H1 (cell line): Measurements from ENCODE around the gene EPS8. TPM values are rescaled to one million over a fixed set of nuclear protein-coding genes. Genes with fewer than 3 reads are reported as not detected.

Source experiments
- CTCF ChIA-PET: fragments of 300-600 bp; sonication (Branson Sonifier 250); formaldehyde crosslinking; loops from one replicate; lab custom pipeline; 2021; ENCODE audit not compliant: partially characterized antibody; lab: Charles Lee
- POLR2A ChIA-PET: fragments of 300-600 bp; sonication (Branson Sonifier 250); formaldehyde crosslinking; loops from one replicate; lab custom pipeline; 2021; ENCODE audit warnings: inconsistent platforms; ENCODE audit not compliant: partially characterized antibody; lab: Charles Lee
- DNase-seq, 2 experiments: peaks; one replicate each; pipeline versions ENCODE4 v3.0.0 to v3.0.0-alpha.2; 2010 to 2022; ENCODE audit warnings: low spot score in 2 of 2, low read depth in 1 of 2, mixed read lengths in 1 of 2
- FAIRE-seq: peaks from 2 replicates; lab custom pipeline; 2011; peaks lifted over from hg19 to GRCh38; lab: Jason Lieb, UNC
- H2AFZ ChIP-seq: 2 replicates; pipeline ENCODE4 v1.8.1; 2012; ENCODE audit warnings: low read length, inconsistent platforms
- H2AK5ac ChIP-seq: 2 replicates; pipeline ENCODE4 v1.6.1; 2013; ENCODE audit warnings: low read depth, low read length
- H2BK120ac ChIP-seq: replicated peaks from 2 replicates; pipeline ENCODE3; 2013; ENCODE audit warnings: low read depth, low read length, inconsistent platforms
- H2BK12ac ChIP-seq: 2 replicates; pipeline ENCODE4 v1.6.1; 2013; ENCODE audit warnings: low read depth, low read length
- H2BK15ac ChIP-seq: 2 replicates; pipeline ENCODE4 v1.6.1; 2013; ENCODE audit warnings: low read length
- H2BK20ac ChIP-seq: 2 replicates; pipeline ENCODE4 v1.6.1; 2013; ENCODE audit warnings: low read length
- H2BK5ac ChIP-seq: 2 replicates; pipeline ENCODE4 v1.6.1; 2013; ENCODE audit warnings: low read depth, low read length
- H3K14ac ChIP-seq: 2 replicates; pipeline ENCODE4 v1.6.1; 2013; ENCODE audit warnings: inconsistent platforms; ENCODE audit not compliant: insufficient read length
- H3K18ac ChIP-seq: 2 replicates; pipeline ENCODE4 v1.6.1; 2013; ENCODE audit warnings: low read length; ENCODE audit errors: extremely low read depth
- H3K23ac ChIP-seq: 2 replicates; pipeline ENCODE4 v1.6.1; 2013; ENCODE audit warnings: inconsistent platforms; ENCODE audit not compliant: insufficient read length
- H3K23me2 ChIP-seq: 2 replicates; pipeline ENCODE4 v1.6.1; 2013; ENCODE audit warnings: low read depth, low read length
- H3K27ac ChIP-seq: 2 replicates; pipeline ENCODE4 v1.6.1; 2011; ENCODE audit warnings: low read depth, low read length, inconsistent platforms
- H3K27me3 ChIP-seq, 4 experiments: replicated peaks in 1 of 4; 1 replicate in 1 of 4; 2 replicates in 3 of 4; pipeline versions ENCODE4 v1.6.1 to v1.8.1; 2011 to 2013; ENCODE audit warnings: low read length in 3 of 4, mild to moderate bottlenecking in 3 of 4, inconsistent platforms in 2 of 4, mixed read lengths in 2 of 4, moderate library complexity in 1 of 4; ENCODE audit not compliant: control insufficient read depth in 3 of 4, insufficient read depth in 3 of 4; ENCODE audit errors: extremely low read depth in 1 of 4
- H3K36me3 ChIP-seq, 4 experiments: 2 replicates each; pipeline versions ENCODE4 v1.6.1 to v1.8.1; 2011 to 2013; ENCODE audit warnings: mild to moderate bottlenecking in 4 of 4, low read length in 3 of 4, moderate library complexity in 2 of 4, control low read depth in 1 of 4, inconsistent platforms in 1 of 4; ENCODE audit not compliant: insufficient read depth in 4 of 4, control insufficient read depth in 2 of 4
- H3K4ac ChIP-seq: replicated peaks from 2 replicates; pipeline ENCODE3; 2013; ENCODE audit warnings: low read length, low read depth, mixed read lengths, inconsistent platforms; ENCODE audit not compliant: insufficient read length
- H3K4me1 ChIP-seq, 4 experiments: replicated peaks in 1 of 4; 1 replicate in 1 of 4; 2 replicates in 3 of 4; pipeline versions ENCODE4 v1.6.1 to v1.8.1; 2011 to 2013; ENCODE audit warnings: low read length in 3 of 4, inconsistent platforms in 2 of 4, mixed read lengths in 1 of 4; ENCODE audit not compliant: insufficient read depth in 4 of 4, control insufficient read depth in 3 of 4
- H3K4me2 ChIP-seq, 2 experiments: 2 replicates each; pipeline versions ENCODE4 v1.6.1 to v1.8.1; 2011 to 2013; ENCODE audit warnings: low read depth in 2 of 2, low read length in 2 of 2, control low read depth in 1 of 2, inconsistent platforms in 1 of 2, mild to moderate bottlenecking in 1 of 2; ENCODE audit not compliant: insufficient read depth in 1 of 2
- H3K4me3 ChIP-seq, 4 experiments: fragments of 200-600, 300-600 bp in 1 of 4; sonication (generic), shearing (Covaris generic), sonication (Bioruptor Twin) in 1 of 4; 2 replicates each; pipeline versions ENCODE4 v1.5.1 to v1.8.1; 2011 to 2016; ENCODE audit warnings: low read length in 4 of 4, low read depth in 3 of 4, control low read depth in 2 of 4, inconsistent platforms in 2 of 4, mild to moderate bottlenecking in 2 of 4, mixed read lengths in 1 of 4, moderate library complexity in 1 of 4; ENCODE audit not compliant: insufficient read depth in 2 of 4; ENCODE audit errors: extremely low read depth in 1 of 4
- H3K56ac ChIP-seq: replicated peaks from 2 replicates; pipeline ENCODE3; 2013; ENCODE audit warnings: low read depth, mild to moderate bottlenecking, mixed read lengths, low read length, inconsistent platforms; ENCODE audit not compliant: insufficient read length
- H3K79me1 ChIP-seq: 2 replicates; pipeline ENCODE4 v1.6.1; 2013; ENCODE audit warnings: low read depth, low read length, control low read depth
- H3K79me2 ChIP-seq, 2 experiments: 2 replicates each; pipeline versions ENCODE4 v1.6.1 to v1.8.1; 2012 to 2013; ENCODE audit warnings: low read length in 2 of 2, mild to moderate bottlenecking in 2 of 2, inconsistent platforms in 1 of 2; ENCODE audit not compliant: insufficient read depth in 2 of 2, control insufficient read depth in 1 of 2
- H3K9ac ChIP-seq, 4 experiments: replicated peaks in 1 of 4; 1 replicate in 1 of 4; 2 replicates in 3 of 4; pipeline versions ENCODE4 v1.6.1 to v1.8.1; 2011 to 2013; ENCODE audit warnings: low read depth in 3 of 4, low read length in 3 of 4, control low read depth in 2 of 4, mild to moderate bottlenecking in 2 of 4, moderate library complexity in 2 of 4, inconsistent platforms in 1 of 4; ENCODE audit errors: extremely low read depth in 1 of 4
- H3K9me3 ChIP-seq, 2 experiments: 2 replicates each; pipeline versions ENCODE4 v1.6.1 to v1.8.1; 2012 to 2013; ENCODE audit warnings: mild to moderate bottlenecking in 2 of 2, moderate library complexity in 2 of 2, control low read depth in 1 of 2, inconsistent platforms in 1 of 2, low read depth in 1 of 2, low read length in 1 of 2, mixed read lengths in 1 of 2; ENCODE audit not compliant: insufficient read depth in 2 of 2
- H4K20me1 ChIP-seq, 2 experiments: replicated peaks in 1 of 2; 2 replicates each; pipeline versions ENCODE3 to v1.8.1; 2011 to 2013; ENCODE audit warnings: inconsistent platforms in 2 of 2, low read length in 2 of 2, mild to moderate bottlenecking in 1 of 2; ENCODE audit not compliant: insufficient read depth in 2 of 2, control insufficient read depth in 1 of 2
- H4K5ac ChIP-seq: 2 replicates; pipeline ENCODE4 v1.6.1; 2013; ENCODE audit warnings: low read length, low read depth, mixed read lengths, inconsistent platforms; ENCODE audit not compliant: insufficient read length
- H4K8ac ChIP-seq: 2 replicates; pipeline ENCODE4 v1.8.0; 2013; ENCODE audit warnings: mild to moderate bottlenecking, moderate library complexity, low read length, inconsistent platforms; ENCODE audit not compliant: insufficient read depth; ENCODE audit errors: extremely low read depth
- H4K91ac ChIP-seq: replicated peaks from 2 replicates; pipeline ENCODE3; 2013; ENCODE audit warnings: low read length, mixed read lengths, inconsistent platforms; ENCODE audit not compliant: insufficient read length
- CBX5 ChIP-seq: fragments of 300-800, 300-1000 bp; sonication (generic); IDR thresholded peaks from 2 replicates; pipeline ENCODE4 v1.7.1; 2016; ENCODE audit warnings: antibody characterized with exemption, low read length, low read depth
- CHD1 ChIP-seq: IDR thresholded peaks from 2 replicates; pipeline ENCODE4 v1.6.1; 2012; ENCODE audit warnings: low read depth, low read length, improper control_type of control experiment
- CHD2 ChIP-seq: IDR thresholded peaks from 2 replicates; pipeline ENCODE4 v1.6.1; 2012; ENCODE audit warnings: low read length, improper control_type of control experiment
- GABPA ChIP-seq: IDR thresholded peaks from 2 replicates; pipeline ENCODE4 v1.6.1; 2011; ENCODE audit warnings: mild to moderate bottlenecking, low read length, moderate library complexity, borderline replicate concordance; ENCODE audit not compliant: insufficient read depth
- GTF2F1 ChIP-seq: IDR thresholded peaks from 2 replicates; pipeline ENCODE4 v1.6.1; 2012; ENCODE audit warnings: low read depth, low read length, improper control_type of control experiment, borderline replicate concordance
- KDM1A ChIP-seq: fragments of 200-600, 300-600 bp; sonication (generic); IDR thresholded peaks from 2 replicates; pipeline ENCODE4 v1.7.1; 2016; ENCODE audit warnings: mild to moderate bottlenecking, low read length, borderline replicate concordance
- KDM4A ChIP-seq: IDR thresholded peaks from one replicate; pipeline ENCODE4 v1.7.1; 2012; ENCODE audit warnings: low read depth, mild to moderate bottlenecking, moderate library complexity, low read length, inconsistent platforms; ENCODE audit not compliant: severe bottlenecking
- PHF8 ChIP-seq: fragments of 200-600 bp; sonication (generic); conservative IDR thresholded peaks from 2 replicates; pipeline ENCODE4 v1.7.1; 2012; ENCODE audit warnings: low read depth, mild to moderate bottlenecking, inconsistent platforms, low read length, moderate library complexity
- SIX5 ChIP-seq: IDR thresholded peaks from 2 replicates; pipeline ENCODE4 v1.6.1; 2011; ENCODE audit warnings: mild to moderate bottlenecking, low read depth, low read length
- SP2 ChIP-seq: IDR thresholded peaks from 2 replicates; pipeline ENCODE4 v1.6.1; 2012; ENCODE audit warnings: mild to moderate bottlenecking, low read length, inconsistent platforms
- SP4 ChIP-seq: IDR thresholded peaks from 2 replicates; pipeline ENCODE4 v1.6.1; 2012; ENCODE audit warnings: low read length, inconsistent platforms
- TAF1 ChIP-seq: IDR thresholded peaks from 2 replicates; pipeline ENCODE4 v1.6.1; 2011; ENCODE audit warnings: mild to moderate bottlenecking, low read depth, low read length
- TAF7 ChIP-seq: optimal IDR thresholded peaks from 2 replicates; pipeline ENCODE3; 2011; ENCODE audit warnings: low read depth, mild to moderate bottlenecking, inconsistent platforms, low read length, moderate library complexity, borderline replicate concordance
- TBP ChIP-seq: IDR thresholded peaks from 2 replicates; pipeline ENCODE4 v1.6.1; 2011; ENCODE audit warnings: low read depth, low read length, improper control_type of control experiment
- WGBS, 2 experiments: shearing (Covaris generic) in 1 of 2; methylation state at CpG; one replicate each; pipeline versions ENCODE4 v1.1.6 to v1.1.7; 2013 to 2015; ENCODE audit warnings: low lambda C conversion rate in 2 of 2, mixed read lengths in 2 of 2, inconsistent platforms in 1 of 2, low coverage in 1 of 2, missing lambda C conversion rate in 1 of 2; ENCODE audit not compliant: insufficient replicate concordance in 2 of 2, insufficient coverage in 1 of 2, insufficient read length in 1 of 2; ENCODE audit errors: extremely low coverage in 1 of 2, missing lambda C conversion rate in 1 of 2; 5-methylcytosine and 5-hydroxymethylcytosine counted together
- polyA plus RNA-seq, 7 experiments: library from polyadenylated mRNA; depleted of rRNA in 3 of 7; stranded (reverse) in 5 of 7; unstranded in 2 of 7; fragments of >200 nt in 5 of 7; fragments of 200-250 nt in 2 of 7; gene quantifications; 1 replicate in 5 of 7; 2 replicates in 1 of 7; 4 replicates in 1 of 7; pipeline versions ENCODE4 v1.2.1 to v1.2.3, GENCODE V29; 2011 to 2013; ENCODE audit warnings: missing spikeins in 2 of 7, mixed read lengths in 2 of 7
- total RNA-seq: library from RNA; stranded (reverse); fragmentation: NEBNext Ultra II Directional; extraction: Animal tissue kit (Norgen Biotek cat#: 25700); gene quantifications from 2 replicates; pipeline ENCODE4 v1.2.1, GENCODE V29; 2021
- TF ChIP-seq, protein P1 (sequence below): IDR thresholded peaks from 2 replicates; pipeline ENCODE4 v1.6.1; 2011; ENCODE audit warnings: low read length, improper control_type of control experiment

Gene EPS8
- total and polyA plus RNA-seq, 2 of the 8 experiments (the other 6 are each of a cell fraction or from before 2014, with no cell fraction given) = 3.0 to 4.6 TPM

DNA sequence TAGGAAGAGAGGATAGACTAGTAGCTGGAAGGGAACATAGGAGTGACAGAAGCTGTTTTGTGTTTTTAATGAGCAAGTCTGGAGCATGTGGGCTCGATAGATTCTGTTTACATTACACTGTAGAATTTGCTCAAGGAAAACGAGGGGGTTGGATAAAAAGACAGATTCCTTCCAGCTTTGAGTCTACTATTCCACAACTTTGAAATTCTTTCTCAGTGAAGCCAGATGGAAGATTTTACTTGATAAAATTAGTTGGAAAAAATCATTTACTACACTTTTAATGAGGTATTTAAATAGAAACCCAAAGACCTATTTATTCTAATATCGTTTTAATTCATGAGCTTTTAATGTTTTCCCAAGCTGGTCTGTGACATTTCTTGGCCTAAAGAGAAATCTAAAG, 19.5 kb upstream of the EPS8 start:
- Histone ChIP-seq H4K20me1 (peaks cover 0 to 1% of the 10 kb centered on the region in 2 experiments), H2AFZ (peak overlapping the region; percentile 52; the same call in 1 of the 2 replicates), H3K9me3 (no peaks in the 10 kb centered on the region), H3K27me3 (no peaks in the 10 kb centered on the region), H2BK12ac (no peak overlapping the region), H3K4me2 (no peak overlapping the region), H2AK5ac (no peak overlapping the region), H3K23ac (no peak overlapping the region), H3K4ac (no peak overlapping the region), H3K18ac (no peak overlapping the region), H2BK20ac (no peak overlapping the region), H3K56ac (no peak overlapping the region), H3K79me2 (no peaks in the 10 kb centered on the region), H2BK15ac (no peak overlapping the region), H3K9ac (no peak overlapping the region), H2BK120ac (no peak overlapping the region), H3K4me3 (no peak overlapping the region), H2BK5ac (no peak overlapping the region), H3K14ac (no peak overlapping the region), H3K4me1 (no peaks in the 10 kb centered on the region), H3K27ac (no peak overlapping the region), H3K79me1 (no peaks in the 10 kb centered on the region), H4K8ac (no peak overlapping the region), H4K5ac (no peak overlapping the region), H3K36me3 (no peaks in the 10 kb centered on the region), H3K23me2 (no peaks in the 10 kb centered on the region), H4K91ac (no peak overlapping the region)
- ChIA-PET CTCF (interaction anchor here (0.8 to 1.4 kb wide), 2 partner anchors 49 to 224 kb away, joined by 4 read pairs; no protein-coding TSS in a partner anchor), POLR2A (no interaction called here)
- DNase-seq (no peak), FAIRE-seq (no peak)
- TF ChIP-seq PHF8 (no peak), GTF2F1 (no peak), SP4 (no peak), KDM4A (no peak), CHD2 (no peak), KDM1A (no peak), CHD1 (no peak), TAF1 (no peak), GABPA (no peak), CBX5 (no peak), TAF7 (no peak), SP2 (no peak), TBP (no peak), SIX5 (no peak)
- TF ChIP-seq, protein P1, sequence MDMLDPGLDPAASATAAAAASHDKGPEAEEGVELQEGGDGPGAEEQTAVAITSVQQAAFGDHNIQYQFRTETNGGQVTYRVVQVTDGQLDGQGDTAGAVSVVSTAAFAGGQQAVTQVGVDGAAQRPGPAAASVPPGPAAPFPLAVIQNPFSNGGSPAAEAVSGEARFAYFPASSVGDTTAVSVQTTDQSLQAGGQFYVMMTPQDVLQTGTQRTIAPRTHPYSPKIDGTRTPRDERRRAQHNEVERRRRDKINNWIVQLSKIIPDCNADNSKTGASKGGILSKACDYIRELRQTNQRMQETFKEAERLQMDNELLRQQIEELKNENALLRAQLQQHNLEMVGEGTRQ = no peak
- WGBS, 2 experiments = 85% methylated on average over 3 of the region's 3 CpGs; no CpG with 5 or more reads in 1 of the 2 experiments
